ENCODE data around the gene TXK.

DNA sequence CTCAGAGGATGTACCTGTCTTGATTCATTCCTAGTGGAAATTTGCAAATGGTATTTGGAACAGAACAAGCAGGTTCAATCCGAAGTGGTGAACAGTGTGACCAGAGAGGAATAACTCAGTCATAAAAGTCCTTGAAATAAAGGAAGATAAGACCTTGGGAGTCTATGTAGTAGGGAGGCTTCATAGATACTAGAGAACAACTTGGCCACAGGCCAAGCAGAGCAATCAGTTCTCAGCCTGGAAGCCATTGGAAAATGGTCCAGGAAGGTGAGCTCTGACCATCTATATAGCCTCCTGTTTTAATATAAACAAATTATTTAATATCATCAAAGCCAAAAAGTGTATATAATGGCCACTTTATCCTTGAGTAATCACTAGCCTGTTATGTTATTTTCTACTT lies 11.3 kb downstream of the TXK start:
- TF ChIP-seq, protein P1, sequence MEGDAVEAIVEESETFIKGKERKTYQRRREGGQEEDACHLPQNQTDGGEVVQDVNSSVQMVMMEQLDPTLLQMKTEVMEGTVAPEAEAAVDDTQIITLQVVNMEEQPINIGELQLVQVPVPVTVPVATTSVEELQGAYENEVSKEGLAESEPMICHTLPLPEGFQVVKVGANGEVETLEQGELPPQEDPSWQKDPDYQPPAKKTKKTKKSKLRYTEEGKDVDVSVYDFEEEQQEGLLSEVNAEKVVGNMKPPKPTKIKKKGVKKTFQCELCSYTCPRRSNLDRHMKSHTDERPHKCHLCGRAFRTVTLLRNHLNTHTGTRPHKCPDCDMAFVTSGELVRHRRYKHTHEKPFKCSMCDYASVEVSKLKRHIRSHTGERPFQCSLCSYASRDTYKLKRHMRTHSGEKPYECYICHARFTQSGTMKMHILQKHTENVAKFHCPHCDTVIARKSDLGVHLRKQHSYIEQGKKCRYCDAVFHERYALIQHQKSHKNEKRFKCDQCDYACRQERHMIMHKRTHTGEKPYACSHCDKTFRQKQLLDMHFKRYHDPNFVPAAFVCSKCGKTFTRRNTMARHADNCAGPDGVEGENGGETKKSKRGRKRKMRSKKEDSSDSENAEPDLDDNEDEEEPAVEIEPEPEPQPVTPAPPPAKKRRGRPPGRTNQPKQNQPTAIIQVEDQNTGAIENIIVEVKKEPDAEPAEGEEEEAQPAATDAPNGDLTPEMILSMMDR (IDR thresholded peaks at IDR 0.05) = no peak
- TF ChIP-seq POLR2AphosphoS5 (IDR thresholded peaks at IDR 0.05) (no peak), POLR2A (IDR thresholded peaks at IDR 0.05) (no peak), EP300 (IDR thresholded peaks at IDR 0.05) (no peak)

Data from suprapubic skin (tissue), 4 donors.